ENCODE measurements around the gene TRIM45. TPM values are rescaled to one million over a fixed set of nuclear protein-coding genes. Genes with fewer than 3 reads are reported as not detected.
"Not testable (repeated sequence)": the region's sequence is repeated elsewhere in the genome, so short reads cannot be mapped to it uniquely, and the experiment has no call there.

The TRIM45 gene
- total RNA-seq, 1 experiment from 2014 or later, result 3.0 TPM

- H3K9me3 ChIP-seq, result no peaks in the 10 kb centered on the region
- peak; percentile 28 for DNase-seq
- no peaks in the 10 kb centered on the region for H3K27me3 ChIP-seq
Measured at GRCh38 chr1:117142200-117142599, 20.7 kb upstream of the TRIM45 start.

GRCh38 chr1:117138561-117138960 is 17.0 kb upstream of the TRIM45 start:
- Histone ChIP-seq H3K4me3 (no peak overlapping the region), H3K9me3 (no peaks in the 10 kb centered on the region), H3K36me3 (no peaks in the 10 kb centered on the region), H3K27me3 (no peaks in the 10 kb centered on the region)
- no peak for DNase-seq

More at GRCh38 chr1:117142200-117142599, 20.7 kb upstream of the TRIM45 start:
- Histone ChIP-seq H3K4me3 (no peak overlapping the region), H3K36me3 (no peaks in the 10 kb centered on the region)

DNA sequence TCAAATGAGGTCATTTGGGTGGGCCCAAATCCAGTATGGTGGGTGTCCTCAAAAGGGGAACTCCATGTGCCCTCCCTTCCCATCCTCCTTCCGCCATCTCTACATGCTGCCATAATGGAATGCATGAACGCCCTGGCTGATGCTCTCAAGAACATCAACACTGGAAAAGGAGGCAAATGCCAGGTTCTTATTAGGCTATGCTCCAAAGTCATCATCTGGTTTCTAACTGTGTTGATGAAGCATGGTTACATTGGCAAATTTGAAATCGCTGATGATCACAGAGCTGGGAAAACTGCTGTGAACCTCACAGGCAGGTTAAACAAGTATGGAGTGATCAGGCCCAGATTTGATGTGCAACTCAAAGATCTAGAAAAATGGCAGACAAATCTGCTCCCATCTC is 16.6 kb upstream of the TRIM45 start:
- no peak overlapping the region for H3K4me3 ChIP-seq

DNA sequence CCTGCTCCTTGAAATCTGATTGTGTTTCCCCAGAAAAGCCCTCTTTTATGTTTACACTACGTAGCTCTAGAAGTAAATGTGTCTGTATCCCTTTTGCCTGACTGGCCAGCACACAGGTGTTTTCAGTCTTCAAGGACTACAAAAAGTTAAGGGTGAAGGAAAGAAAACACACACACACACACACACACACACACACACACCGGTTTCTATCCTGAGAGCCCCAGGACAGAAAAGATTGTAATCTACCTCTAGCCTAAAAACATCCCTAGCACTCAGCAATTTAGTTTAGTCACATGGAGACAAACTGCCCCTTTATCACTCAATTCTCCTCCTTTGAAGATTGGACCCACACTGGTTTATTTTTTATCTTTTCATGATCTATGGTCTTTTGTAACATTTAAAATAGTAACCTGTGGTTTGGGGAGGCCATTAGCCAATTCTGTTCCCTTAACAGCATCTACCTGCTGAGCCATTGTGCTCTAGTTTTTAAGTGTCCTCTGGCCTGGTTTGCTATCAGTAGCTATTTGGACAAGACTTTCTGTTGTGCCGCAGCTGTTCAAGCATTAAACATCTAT is 15.8 kb upstream of the TRIM45 start:
- DNase-seq, result no peak
- Histone ChIP-seq H3K27me3 (no peaks in the 10 kb centered on the region), H3K36me3 (no peaks in the 10 kb centered on the region), H3K4me3 (no peak overlapping the region), H3K9me3 (no peaks in the 10 kb centered on the region)

More for the DNA sequence above, 16.6 kb upstream of the TRIM45 start:
- no peaks in the 10 kb centered on the region for H3K27me3 ChIP-seq
- no peak for DNase-seq
- no peaks in the 10 kb centered on the region for H3K9me3 ChIP-seq
- no peaks in the 10 kb centered on the region for H3K36me3 ChIP-seq

DNA sequence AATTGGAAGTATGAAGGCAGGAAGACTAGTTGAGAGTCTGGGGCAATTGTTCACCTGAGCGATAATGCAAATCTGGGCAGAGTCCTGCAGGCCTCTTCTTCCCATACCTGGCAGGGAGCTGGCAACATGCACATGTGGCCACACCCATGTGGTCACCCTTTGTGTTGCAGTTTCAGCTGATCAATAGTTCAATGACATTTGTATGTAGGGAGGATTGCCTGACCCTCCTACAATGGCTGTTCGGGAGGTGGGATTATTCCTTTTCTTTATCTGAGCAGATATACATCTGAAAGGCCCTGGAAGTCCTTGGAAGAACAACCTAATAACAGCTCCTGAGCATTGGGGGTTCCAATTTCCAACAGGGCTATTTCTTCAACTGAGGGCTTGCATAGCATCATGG is 15.2 kb upstream of the TRIM45 start:
- no peaks in the 10 kb centered on the region for H3K9me3 ChIP-seq
- no peaks in the 10 kb centered on the region for H3K27me3 ChIP-seq
- no peak overlapping the region for H3K4me3 ChIP-seq
- H3K36me3 ChIP-seq, result no peaks in the 10 kb centered on the region
- DNase-seq, result no peak

GRCh38 chr1:117135329-117135728 is 13.8 kb upstream of the TRIM45 start:
- Histone ChIP-seq H3K9me3 (no peaks in the 10 kb centered on the region), H3K27me3 (no peaks in the 10 kb centered on the region), H3K36me3 (no peaks in the 10 kb centered on the region), H3K4me3 (no peak overlapping the region)
- DNase-seq, result no peak

GRCh38 chr1:117130526-117130925 is 9.0 kb upstream of the TRIM45 start:
- Histone ChIP-seq H3K36me3 (no peaks in the 10 kb centered on the region), H3K27me3 (no peaks in the 10 kb centered on the region), H3K4me3 (no peak overlapping the region), H3K9me3 (no peaks in the 10 kb centered on the region)
- DNase-seq, result no peak

- Histone ChIP-seq H3K4me3 (no peak overlapping the region), H3K27me3 (no peaks in the 10 kb centered on the region), H3K9me3 (no peaks in the 10 kb centered on the region), H3K36me3 (no peaks in the 10 kb centered on the region)
- DNase-seq, result no peak
Measured at GRCh38 chr1:117128323-117129079, 7.0 kb upstream of the TRIM45 start.

GRCh38 chr1:117127795-117128194 is 6.2 kb upstream of the TRIM45 start:
- H3K27me3 ChIP-seq, result no peaks in the 10 kb centered on the region
- H3K9me3 ChIP-seq, result no peaks in the 10 kb centered on the region
- no peaks in the 10 kb centered on the region for H3K36me3 ChIP-seq
- no peak for DNase-seq
- no peak overlapping the region for H3K4me3 ChIP-seq

DNA sequence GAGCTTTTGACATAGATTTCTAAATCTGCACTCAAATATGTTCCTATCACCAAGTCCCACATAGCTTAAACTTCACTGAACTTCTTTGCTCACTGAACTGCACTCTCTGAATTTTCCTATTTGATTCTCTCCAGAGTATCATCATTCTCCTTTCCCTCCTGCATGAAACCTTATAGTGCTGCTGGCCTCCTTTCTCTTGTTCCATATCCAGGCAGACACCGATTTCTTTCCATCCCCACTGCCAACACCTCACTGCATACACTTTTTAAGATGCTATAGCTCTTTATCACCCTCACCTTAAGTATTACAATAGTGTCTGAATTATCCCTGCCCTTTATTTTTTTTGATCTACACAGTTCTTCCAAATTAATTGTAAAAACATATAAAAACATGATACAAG is 3.1 kb upstream of the TRIM45 start:
- Histone ChIP-seq H3K4me3 (no peak overlapping the region), H3K27me3 (no peaks in the 10 kb centered on the region), H3K9me3 (no peaks in the 10 kb centered on the region), H3K36me3 (no peaks in the 10 kb centered on the region)
- DNase-seq, result no peak

DNA sequence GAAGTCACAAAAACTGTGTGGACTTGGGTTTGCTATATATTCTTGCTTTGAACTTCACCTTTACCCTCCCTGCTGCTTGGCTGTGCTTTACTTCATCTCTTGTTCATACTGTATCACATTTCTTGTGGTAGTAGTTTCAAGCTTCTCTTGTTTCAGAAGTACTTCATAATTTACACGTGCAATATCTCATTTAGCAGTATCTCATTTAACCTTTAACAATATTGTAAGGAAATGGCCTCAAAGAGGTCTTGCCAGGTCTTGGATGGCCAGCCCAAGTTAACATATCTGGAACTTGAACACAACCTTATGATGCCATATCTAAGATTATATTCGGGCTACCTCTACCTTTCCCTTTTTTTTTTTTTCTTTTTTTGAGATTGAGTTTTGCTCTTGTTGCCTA is 1.7 kb upstream of the TRIM45 start:
- Histone ChIP-seq H3K4me3 (no peak overlapping the region), H3K36me3 (no peaks in the 10 kb centered on the region), H3K27me3 (no peaks in the 10 kb centered on the region), H3K9me3 (no peaks in the 10 kb centered on the region)
- DNase-seq, result no peak

GRCh38 chr1:117122330-117123025 is 929 bp upstream of the TRIM45 start:
- Histone ChIP-seq H3K9me3 (no peaks in the 10 kb centered on the region), H3K27me3 (no peaks in the 10 kb centered on the region), H3K4me3 (peak overlapping the region; percentile 64), H3K36me3 (no peaks in the 10 kb centered on the region; the same call in 1 of the 2 replicates)
- no peak for DNase-seq

GRCh38 chr1:117120774-117121588 is 568 bp downstream of the TRIM45 start:
- Histone ChIP-seq H3K9me3 (no peaks in the 10 kb centered on the region), H3K27me3 (no peaks in the 10 kb centered on the region), H3K4me3 (peak overlapping the region; percentile 64), H3K36me3 (no peaks in the 10 kb centered on the region; the same call in 1 of the 2 replicates)
- no peak for DNase-seq

DNA sequence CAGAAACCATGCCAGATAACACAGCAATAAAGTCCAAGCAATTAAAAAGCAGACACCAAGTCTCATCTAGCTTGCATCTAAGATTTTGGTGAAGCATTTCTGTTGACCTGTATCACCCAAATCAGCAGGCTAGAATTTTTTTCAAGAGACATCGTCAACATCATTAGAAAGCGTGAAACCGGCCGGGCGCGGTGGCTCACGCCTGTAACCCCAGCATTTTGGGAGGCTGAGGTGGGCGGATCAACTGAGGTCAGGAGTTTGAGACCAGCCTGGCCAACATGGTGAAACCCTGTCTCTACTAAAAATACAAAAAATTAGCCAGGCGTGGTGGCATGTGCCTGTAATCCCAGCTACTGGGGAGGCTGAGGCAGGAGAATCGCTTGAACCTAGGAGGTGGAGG is 2.4 kb downstream of the TRIM45 start:
- not testable (repeated sequence) for DNase-seq, H3K36me3 ChIP-seq, H3K9me3 ChIP-seq, H3K4me3 ChIP-seq, H3K27me3 ChIP-seq

- Histone ChIP-seq H3K36me3 (peaks cover 6% of the 10 kb centered on the region), H3K27me3 (no peaks in the 10 kb centered on the region), H3K9me3 (no peaks in the 10 kb centered on the region), H3K4me3 (no peak overlapping the region)
- no peak for DNase-seq
Measured at GRCh38 chr1:117118137-117118536, 3.4 kb downstream of the TRIM45 start.

DNA sequence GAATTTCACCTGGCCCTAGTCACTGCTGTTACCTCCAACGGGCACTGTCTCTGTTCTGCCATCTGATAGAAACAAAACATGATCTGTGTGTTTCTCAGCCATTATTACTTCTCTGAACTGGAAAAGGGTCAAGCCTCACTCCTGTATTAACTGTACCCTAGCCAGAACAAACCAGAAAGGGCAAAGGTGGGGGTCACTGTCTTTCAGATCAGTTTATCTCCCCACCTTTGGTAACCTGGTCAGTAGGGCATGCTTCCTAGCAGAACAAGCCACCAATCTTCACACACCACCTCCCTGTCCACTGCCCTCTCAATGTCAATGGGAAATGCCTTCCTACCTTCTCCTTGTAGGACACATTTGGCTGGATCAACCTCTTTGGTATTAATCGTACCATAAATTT is 3.9 kb downstream of the TRIM45 start:
- Histone ChIP-seq H3K27me3 (no peaks in the 10 kb centered on the region), H3K36me3 (peaks cover 6% of the 10 kb centered on the region), H3K4me3 (no peak overlapping the region), H3K9me3 (no peaks in the 10 kb centered on the region)
- no peak for DNase-seq

DNA sequence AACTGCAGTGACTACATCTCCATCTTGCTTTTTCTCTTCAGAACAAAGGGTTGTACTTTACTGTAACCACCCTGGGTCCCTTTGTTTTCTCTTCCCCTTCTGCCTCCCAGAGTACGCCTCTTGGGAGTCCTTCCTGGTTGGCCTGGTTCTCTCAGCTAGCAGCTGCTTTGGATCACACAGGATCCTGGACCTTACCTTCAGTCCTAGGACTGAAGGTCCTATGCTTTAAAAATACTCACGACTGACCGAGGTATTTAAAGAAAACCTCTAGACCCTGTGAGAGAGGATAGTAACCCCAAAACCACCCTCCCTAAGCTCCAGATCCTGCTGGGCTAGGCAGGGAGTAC is 4.8 kb downstream of the TRIM45 start:
- no peak for DNase-seq
- no peak overlapping the region for H3K4me3 ChIP-seq
- no peaks in the 10 kb centered on the region for H3K9me3 ChIP-seq
- peaks cover 6% of the 10 kb centered on the region for H3K36me3 ChIP-seq
- H3K27me3 ChIP-seq, result no peaks in the 10 kb centered on the region
